ENCODE results near the gene SINHCAF.

The SINHCAF gene

DNA sequence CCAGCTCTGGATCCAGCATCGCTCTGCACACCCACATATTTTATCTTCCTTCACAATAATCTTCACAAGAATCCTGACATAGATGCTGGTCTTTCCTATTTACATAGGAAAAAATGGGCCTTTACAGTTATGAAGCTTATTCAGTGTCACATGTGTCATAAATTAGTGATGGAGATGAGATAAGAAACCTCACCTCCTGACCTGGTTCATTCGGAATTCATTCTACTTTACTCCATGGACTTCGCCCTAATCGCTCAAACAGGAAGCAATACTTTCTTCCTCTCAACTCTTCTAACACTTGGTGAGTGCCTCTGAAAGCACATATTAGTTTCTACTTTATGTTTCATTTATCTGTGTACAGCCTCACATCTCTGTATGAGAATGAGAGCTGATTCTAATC lies 12.0 kb upstream of the SINHCAF start:
- no peak for DNase-seq (ENCODE audit: extremely low read depth in 1 of 2, low read depth in 1 of 2)

DNA sequence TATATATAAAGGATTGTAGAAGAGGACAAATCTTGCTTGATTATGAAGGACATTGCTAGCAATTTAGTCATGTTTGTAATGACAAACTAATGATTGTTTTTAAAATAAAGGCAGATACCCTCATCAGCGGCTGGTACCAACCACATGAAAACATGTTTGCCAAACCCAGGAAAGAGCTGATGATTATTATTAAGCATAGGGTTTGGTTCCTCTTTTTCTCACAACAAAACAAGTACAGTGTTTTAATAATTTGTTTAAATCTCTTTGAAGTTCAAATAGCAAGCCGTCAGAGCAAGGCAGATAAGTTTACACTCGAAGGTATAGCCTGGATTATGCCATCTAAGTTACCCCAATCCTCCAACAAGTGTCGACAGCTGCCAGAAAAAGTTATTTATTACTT lies 5.3 kb upstream of the SINHCAF start:
- no peak for DNase-seq (ENCODE audit: extremely low read depth in 1 of 2, low read depth in 1 of 2)

DNA sequence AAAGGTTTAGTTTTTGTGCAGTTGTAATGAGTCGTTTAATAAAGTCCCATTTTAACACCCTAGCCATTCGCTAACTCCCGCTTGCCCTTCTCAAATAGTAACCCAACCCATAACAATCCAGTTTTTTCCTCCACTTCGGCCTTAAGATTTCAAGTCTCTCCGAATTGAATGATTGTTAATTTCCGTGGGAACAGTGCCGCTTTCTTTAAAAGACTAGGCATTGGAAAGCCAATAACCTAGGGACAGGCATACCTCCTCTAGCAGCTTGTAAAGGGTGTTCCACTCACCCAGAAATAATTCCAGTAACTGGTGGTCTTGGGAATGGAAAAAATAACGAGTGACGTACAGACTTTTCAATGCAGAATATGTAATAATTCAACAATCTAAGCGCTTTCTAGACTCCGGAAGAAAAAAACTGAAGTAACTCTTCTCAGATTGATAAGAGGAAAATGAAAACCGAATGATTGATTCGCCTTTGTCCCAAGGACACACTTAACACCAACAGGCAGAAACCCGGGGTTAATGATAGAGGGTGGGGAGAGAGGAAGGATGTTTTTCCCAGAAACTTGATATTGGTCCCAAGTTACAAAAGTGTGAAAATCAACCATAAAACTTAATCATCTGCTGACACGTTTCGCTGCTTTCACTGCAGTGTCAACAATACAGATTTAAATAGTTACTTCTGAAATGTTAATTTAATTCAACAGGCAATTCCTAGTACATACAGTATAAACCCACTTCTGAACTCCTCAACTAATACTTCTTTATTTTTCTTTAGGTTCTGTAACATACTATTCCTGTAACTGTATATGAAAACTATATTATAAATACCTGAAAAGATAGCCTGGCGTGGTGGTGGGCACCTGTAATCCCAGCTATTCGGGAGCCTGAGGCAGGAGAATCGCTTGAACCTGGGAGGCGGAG lies 1.0 kb upstream of the SINHCAF start:
- no peak for DNase-seq (ENCODE audit: extremely low read depth in 1 of 2, low read depth in 1 of 2)

DNA sequence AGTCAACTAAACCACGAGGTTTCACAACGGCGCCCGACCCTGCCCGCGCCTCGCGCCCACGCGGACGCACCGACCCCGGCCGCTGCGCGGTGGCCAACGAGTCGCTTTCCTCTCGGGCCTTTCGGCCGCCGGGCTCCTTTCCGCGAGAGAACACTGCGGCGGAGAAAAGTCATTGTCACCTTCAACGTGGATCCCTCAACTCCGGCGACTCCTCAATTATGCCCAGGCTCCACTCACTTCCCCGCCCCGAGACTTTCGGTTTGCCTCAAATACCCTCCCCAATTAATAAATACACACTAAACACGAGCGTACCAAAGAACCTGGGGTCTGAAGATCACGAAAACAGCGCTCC lies 450 bp downstream of the SINHCAF start:
- DNase-seq (ENCODE audit: extremely low read depth in 1 of 2, low read depth in 1 of 2) = peak; percentile 1 to 11

DNA sequence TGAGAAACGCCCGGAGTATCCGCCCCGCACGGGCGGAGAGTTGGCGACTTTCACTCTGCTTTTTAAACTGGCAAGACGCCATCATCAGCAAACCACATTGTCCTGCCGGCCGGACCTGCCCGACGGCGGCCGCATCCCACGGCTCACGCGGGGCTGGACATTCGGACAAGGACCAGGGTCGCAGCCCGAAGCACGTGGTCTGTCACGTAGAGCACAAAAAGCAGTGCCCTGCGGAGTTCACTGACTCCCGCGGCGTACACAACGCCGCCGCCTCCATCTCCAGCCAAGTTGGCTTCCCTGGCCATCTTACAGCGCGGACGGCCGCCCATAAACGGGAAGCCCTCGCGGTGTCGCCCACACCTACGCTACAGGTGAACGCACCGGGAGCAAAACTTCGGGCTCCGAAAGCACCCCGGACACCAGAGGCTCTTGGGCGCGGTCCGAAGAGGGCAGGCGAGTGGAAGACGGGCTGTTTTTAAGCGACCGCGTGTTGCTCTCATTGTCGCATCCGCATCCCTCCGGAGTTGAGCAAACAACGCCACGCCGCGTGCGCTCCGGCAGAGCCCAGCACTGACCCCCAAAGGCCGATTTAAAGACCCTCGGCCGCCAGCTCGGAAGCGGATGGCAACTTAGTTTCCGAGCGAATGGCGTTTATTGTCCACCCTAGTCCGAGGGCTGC lies 966 bp downstream of the SINHCAF start:
- DNase-seq (ENCODE audit: extremely low read depth in 1 of 2, low read depth in 1 of 2) = peak; percentile 14 to 16

DNA sequence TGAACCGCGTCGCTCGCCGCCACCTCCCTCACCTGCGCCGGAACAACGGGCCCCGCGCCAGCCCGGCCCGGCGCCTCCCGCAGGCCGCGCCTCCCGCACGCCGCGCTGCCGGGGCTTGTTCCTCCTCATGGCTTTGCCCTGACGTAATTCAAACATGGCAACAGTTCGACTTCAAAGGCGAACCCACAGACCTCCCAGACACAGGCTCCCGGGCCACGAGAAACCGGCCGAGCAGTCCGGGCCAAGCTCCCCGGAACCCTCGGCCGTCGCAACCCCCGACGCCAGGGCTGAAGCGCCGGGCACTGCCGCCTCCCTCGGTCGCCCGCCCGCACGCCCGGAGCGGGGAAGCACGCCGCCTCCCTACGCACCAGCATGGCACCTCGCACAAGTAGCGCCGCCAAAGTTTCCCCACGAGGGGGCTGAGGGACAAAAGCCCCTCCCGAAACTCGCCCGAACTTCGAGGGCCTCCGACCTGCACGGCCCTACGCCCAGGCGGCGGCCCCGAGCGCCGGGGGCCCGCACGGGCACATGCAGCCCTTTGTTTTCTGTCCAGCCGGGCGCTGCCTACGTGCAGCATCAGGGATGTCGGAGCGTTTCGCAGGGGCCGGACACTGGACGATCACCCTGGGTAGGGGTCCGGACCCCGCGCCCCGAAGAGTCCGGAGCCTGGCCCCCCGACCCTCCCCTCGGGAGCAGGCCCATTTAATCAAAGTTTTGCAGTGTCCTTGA lies 1.7 kb downstream of the SINHCAF start:
- peak; percentile 37 to 42 for DNase-seq (ENCODE audit: extremely low read depth in 1 of 2, low read depth in 1 of 2)

DNA sequence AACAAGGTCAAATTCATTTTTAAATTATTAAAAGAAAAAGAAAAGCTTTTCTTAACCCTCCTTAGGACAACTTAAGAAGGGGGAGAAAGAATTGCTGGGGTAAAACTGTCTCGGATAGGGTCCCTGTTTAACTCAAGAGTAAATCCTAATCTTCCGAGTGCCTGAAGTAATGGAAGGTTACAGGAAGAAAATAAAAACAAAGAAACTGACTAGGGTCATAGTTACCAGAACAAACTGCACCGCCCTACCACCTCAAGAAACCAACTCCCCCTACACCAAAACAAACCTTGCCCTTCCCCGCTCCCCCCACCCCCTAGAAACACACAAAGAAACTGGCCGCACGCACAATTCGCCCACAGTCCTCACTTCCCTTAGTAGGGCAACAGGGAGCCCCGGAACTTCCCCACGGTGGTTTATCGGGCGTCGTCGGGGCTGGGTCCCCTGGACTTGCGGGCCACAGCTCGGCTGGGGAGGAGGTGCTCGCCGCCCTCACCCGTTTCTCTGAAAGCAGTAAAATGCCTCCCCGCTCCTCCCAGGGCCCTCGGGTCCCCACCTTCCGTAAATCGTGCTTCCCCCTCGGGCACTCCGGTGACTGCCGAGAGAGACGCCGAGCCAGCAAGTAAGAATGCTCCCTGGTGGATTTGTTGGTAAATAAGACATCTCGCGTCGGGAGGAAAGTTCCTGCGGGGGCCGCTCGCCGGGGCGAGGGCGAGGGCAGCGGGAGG lies 2.4 kb downstream of the SINHCAF start:
- peak; percentile 28 to 41 for DNase-seq (ENCODE audit: extremely low read depth in 1 of 2, low read depth in 1 of 2)

DNA sequence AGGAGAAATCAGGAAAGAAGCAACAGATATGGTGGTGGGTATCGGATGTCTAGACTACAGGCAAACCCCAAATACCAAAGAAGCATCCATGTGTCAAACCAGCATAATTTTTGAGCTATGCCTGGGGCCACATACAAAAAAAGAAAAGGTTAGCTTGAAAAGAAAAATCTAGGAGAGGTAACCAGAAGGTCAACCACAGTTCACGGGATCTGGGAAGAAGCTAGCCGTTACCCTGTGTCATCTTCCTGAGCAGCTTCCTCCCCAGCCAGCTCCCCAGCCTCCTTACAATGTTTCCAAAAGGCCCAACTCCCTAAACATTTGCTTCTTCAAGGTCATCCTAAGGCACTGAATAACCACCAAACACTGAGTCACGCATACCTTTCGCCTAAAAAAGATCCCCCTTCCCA lies 3.1 kb downstream of the SINHCAF start:
- no peak for DNase-seq (ENCODE audit: extremely low read depth in 1 of 2, low read depth in 1 of 2)

DNA sequence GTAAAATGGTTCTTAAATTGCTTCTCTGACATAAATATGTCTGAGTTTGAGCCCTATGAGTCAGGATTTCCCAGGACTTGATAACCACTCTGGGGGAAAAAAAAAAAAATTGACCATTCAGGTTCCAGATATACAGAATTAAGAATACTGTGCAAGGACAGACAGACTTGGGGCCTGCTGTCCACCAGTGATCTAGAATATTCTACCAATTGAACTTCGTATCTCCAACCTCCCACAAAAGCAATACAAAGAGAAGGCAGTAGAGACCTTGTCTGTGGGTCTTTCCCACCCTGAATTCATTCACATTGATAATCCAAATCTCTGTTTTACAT lies 4.1 kb downstream of the SINHCAF start:
- no peak for DNase-seq (ENCODE audit: extremely low read depth in 1 of 2, low read depth in 1 of 2)

DNA sequence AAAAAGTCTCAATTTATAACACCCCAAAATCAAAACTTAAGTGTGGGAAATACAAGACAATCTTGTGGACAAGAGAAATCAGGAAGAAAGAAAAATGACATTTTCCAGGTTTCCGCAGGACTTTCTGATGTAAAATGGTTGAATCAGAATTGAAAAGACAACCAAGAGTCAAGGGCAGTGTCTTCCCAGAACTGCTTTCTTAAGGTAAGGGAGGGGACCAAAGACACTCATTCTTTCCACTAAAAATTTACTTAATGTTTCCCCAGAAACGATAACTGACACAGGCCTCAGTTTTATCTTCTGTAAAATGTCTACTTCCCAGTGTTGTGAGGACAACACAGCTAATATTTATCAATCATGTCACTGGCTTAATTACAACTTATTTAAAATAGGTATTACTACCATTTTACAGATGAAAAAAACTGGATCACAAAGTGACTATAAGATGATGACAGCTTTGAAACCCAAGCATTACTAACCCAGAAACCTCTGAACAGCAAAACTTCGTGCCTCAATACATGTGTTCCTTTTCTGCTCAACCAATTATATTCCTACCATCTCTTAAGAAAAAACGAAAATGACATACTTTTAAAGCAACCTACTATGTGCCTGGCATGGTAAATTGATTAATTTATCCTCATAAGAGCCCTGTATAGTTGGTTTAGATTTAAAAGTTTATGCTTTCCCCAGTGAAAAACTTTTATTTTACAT lies 4.6 kb downstream of the SINHCAF start:
- DNase-seq (ENCODE audit: extremely low read depth in 1 of 2, low read depth in 1 of 2) = no peak

DNA sequence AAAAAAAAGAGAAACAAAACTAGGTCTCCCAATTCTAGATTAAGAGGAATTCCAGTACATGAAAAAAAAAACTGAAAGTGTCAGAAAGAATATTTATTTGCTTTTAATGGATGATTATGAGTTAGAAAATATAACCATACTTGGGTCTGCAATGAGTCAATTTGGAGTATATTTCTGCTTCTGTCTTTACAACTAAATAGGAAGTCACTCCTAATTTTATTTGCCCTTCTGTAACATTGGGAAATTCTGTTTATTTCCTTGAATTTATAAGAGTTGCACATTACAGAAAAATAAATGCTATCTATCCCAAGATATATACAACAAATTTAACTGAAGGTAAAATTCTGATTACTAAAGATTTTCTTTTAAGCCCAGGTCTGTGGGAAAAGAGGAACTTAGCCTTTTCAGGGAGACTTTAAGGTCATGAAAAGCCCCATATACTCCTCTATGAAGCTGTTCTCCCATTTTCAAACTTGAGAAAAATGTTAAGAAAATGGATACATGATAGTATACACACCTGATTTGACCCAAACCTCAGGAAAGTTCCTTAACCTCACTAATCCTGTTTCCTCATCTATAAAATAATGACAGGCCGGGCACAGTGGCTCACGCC lies 7.2 kb downstream of the SINHCAF start:
- DNase-seq (ENCODE audit: extremely low read depth in 1 of 2, low read depth in 1 of 2) = no peak

DNA sequence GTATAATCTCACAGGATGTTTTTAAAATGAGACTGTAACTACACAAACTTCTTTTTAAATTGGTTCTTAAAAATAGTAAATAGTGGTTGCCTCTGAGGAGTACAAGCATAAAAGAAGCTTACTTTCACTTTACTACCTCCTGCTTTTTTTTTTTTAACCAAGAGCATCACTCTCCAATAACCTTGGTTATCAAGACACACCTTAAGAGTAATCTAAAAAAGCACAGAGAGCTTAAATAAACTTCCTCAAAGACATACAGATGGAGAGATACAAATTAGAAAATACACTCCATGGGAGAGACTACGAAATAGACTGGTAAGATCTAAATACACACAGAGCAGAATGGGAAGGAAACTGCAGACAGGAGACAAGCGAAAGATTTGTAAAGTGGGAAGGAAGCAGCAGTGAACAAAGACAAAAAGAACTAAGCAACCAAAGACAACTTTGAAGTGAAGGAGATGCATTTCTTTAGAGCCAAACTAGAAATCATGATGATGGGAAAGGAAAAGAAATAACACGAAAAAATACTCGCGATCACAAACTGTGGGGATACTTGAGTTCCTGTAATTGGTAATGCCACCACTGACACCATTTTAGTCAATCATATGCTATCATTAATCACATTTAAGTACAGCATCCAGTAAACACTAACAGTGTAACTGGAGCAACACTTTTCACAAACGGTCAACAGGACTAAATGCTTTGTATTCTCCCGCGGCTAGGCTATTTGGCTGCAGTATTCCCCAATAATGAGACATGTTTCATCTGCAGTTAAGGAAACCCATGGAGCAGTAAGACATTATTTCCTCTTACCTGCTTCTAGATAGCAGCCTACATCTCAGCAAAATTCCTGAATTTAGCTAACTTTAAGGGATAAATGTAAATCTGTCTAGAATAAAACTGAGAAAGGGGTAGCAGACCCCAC lies 8.2 kb downstream of the SINHCAF start:
- no peak for DNase-seq (ENCODE audit: extremely low read depth in 1 of 2, low read depth in 1 of 2)

DNA sequence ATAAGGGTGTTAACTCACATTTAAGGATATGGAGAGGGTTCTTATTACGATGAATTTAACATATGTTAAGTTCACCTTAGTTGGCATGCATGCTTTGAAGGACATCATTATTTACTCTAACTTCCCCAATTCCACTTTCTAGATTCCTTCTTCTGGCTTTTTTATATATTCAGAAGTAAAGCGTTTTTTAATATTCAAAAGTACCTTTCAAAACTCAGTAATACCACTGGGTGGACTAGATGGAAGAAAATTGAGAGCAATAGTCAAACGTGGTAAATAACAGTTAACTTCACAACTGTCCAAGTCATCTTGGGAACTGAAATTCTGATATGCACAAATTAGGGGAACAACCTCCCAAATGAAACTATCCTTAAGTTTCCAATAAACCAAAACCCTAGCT lies 9.1 kb downstream of the SINHCAF start:
- no peak for DNase-seq (ENCODE audit: extremely low read depth in 1 of 2, low read depth in 1 of 2)

DNA sequence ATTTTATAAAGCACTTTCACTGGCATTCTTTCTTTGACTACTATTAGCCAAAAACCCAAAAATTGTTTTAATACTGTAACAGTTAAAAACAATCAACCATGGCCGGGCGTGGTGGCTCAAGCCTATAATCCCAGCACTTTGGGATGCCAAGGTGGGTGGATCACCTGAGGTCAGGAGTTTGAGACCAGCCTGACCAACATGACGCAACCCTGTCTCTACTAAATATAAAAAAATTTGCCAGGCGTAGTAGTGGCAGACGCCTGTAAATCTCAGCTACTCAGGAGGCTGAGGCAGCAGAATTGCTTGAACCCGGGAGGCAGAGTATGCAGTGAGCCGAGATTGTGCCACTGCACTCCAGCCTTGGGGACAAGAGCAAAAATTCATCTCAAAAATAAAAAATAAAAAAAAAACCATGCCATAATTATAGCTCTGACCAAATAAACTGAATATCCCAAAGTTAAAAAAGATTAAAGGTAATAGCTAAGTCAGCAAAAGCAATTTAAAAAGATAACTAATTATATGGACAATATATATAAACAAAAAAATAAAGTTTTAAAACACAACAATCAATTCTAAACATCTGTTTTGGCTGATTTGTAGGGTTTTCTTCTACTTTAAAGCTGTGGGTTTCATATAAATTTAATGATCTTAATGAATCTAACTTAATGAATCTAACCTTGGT lies 10.0 kb downstream of the SINHCAF start:
- DNase-seq (ENCODE audit: extremely low read depth in 1 of 2, low read depth in 1 of 2) = no peak

DNA sequence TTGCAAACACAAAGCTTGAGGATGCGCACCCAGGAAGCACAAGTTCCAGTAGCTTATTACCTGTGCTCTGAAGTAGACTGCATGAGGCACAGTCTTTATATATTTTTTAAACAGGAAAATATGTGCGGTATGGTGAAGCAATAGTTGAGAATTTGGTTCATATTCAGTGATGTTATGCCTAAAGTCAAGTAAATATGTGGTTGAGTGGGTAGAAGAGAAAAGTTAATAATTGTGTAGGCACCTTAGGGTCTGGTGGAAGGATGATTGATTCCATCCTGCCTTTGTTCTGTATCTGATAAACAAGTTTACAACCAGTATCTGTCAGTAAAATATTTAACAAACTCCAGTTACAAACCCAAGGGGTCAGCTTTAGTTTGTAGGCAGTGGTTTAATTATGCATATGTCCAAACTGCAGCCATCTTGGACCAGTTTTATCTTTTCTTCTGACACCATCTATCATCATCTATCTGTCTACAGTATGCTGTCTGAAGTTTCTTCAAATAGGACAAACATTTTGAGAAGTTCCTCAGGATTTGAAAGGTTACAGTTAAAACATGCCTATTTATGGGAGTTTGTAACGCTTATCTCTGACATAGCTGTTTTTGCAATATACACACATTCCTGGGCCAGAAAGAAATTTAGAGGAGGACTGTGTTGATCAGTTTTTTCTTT lies 10.8 kb downstream of the SINHCAF start:
- no peak for DNase-seq (ENCODE audit: extremely low read depth in 1 of 2, low read depth in 1 of 2)

DNA sequence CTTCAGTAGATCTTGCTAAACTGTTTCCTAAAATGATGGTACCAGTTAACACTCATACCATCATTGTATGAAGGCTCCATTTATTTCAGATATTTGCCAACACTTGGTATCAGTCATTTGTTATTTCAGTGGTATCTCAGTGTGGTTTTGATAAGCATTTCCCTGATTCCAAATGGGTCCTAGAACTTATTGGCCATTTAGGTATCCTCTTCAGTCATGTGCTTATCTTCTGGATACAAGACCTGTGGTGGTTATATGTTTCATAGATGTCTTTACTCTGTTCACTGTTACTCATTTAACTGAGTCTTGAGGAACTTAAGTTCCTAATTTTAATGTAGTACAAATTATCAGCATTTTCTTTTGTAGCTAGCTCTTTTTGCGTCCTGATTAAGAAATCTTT lies 13.5 kb downstream of the SINHCAF start:
- DNase-seq (ENCODE audit: extremely low read depth in 1 of 2, low read depth in 1 of 2) = no peak

DNA sequence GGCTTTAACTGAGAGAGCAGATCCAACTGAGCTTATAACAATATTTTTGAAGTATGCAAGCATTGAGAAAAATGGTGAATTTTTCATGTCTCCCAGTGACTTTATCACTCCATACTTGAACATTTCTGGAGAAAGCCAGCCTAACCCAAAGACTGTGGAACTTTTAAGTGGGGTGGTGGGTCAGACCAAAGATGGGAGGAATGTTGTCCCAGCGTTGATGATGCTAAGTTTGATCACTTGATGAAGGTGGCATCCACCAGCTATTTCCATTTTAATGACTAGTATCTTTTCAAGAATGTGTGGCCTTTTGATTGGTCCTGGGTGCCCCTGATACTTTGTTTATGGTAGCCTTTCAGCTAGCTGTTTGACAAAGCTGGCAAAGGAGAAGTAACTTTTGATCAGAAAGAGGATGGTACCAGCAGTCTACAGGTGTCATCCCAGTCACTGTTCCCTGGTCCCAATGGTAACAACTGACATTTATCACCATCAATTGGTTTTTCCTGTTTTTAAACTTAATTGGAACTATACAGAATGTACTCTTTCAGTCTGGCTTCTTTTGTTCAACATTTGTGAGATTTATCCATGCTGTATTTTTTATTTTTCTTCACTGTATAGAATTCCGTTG lies 14.2 kb downstream of the SINHCAF start:
- DNase-seq (ENCODE audit: extremely low read depth in 1 of 2, low read depth in 1 of 2) = no peak

DNA sequence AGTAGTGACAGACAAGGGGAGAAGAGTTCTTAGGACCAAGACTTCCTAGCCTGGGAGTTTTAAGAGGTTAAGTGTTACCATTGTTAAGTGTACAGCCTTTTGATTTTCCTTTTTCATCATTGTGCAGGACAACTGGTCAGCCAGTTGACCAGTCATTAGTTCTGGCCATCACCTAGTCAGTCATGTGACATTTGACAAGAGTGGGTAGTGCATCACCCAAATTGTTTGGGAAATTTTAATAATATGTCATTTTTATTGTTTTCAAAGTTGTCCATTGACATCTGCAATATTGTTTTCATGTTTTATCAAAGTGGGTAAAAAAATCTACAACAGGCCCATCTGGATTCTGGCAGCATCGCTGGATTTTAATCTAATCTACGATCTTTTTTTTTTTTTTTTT lies 15.5 kb downstream of the SINHCAF start:
- no peak for DNase-seq (ENCODE audit: extremely low read depth in 1 of 2, low read depth in 1 of 2)
